Activated CD4-positive, alpha-beta T cell treated with anti-CD3 and anti-CD28 coated beads, Interleukin-2, Interleukin-4, amounts not matched to agents 100 ng/mL and 50 ng/mL, durations not matched to agents 16 hours and 8 hours (primary cell): ENCODE data around the gene COL6A2.
"Not testable (repeated sequence)": the region's sequence is repeated elsewhere in the genome, so short reads cannot be mapped to it uniquely, and the experiment has no call there.

ENCODE experiments used
- DNase-seq: peaks from one replicate; pipeline ENCODE4 v3.0.0-alpha.2; 2020; ENCODE audit warnings: low spot score

COL6A2 gene

GRCh38 chr21:46061063-46061462 lies 36.8 kb upstream of the COL6A2 start:
- no peak for DNase-seq

- no peak for DNase-seq
Measured at GRCh38 chr21:46061518-46061917, 36.4 kb upstream of the COL6A2 start.

- no peak for DNase-seq
Measured at GRCh38 chr21:46061950-46062349, 36.0 kb upstream of the COL6A2 start.

GRCh38 chr21:46062471-46063211 lies 35.3 kb upstream of the COL6A2 start:
- no peak for DNase-seq

- no peak for DNase-seq
Measured at GRCh38 chr21:46063227-46063626, 34.7 kb upstream of the COL6A2 start.

- DNase-seq, result no peak
Measured at GRCh38 chr21:46063734-46064680, 33.9 kb upstream of the COL6A2 start.

- no peak for DNase-seq
Measured at GRCh38 chr21:46064870-46065214, 33.1 kb upstream of the COL6A2 start.

- DNase-seq, result no peak
Measured at GRCh38 chr21:46065215-46065913, 32.5 kb upstream of the COL6A2 start.

GRCh38 chr21:46065914-46066551 lies 31.9 kb upstream of the COL6A2 start:
- DNase-seq, result no peak

- DNase-seq, result no peak
Measured at GRCh38 chr21:46066591-46067331, 31.2 kb upstream of the COL6A2 start.

GRCh38 chr21:46067505-46068201 lies 30.3 kb upstream of the COL6A2 start:
- no peak for DNase-seq

GRCh38 chr21:46068516-46069079 lies 29.3 kb upstream of the COL6A2 start:
- no peak for DNase-seq

GRCh38 chr21:46069166-46069565 lies 28.7 kb upstream of the COL6A2 start:
- DNase-seq, result no peak

- no peak for DNase-seq
Measured at GRCh38 chr21:46069719-46070279, 28.1 kb upstream of the COL6A2 start.

- DNase-seq, result no peak
Measured at GRCh38 chr21:46071082-46071481, 26.8 kb upstream of the COL6A2 start.

- DNase-seq, result not testable (repeated sequence)
Measured at GRCh38 chr21:46076724-46077123, 21.2 kb upstream of the COL6A2 start.

GRCh38 chr21:46077674-46078101 lies 20.2 kb upstream of the COL6A2 start:
- no peak for DNase-seq

GRCh38 chr21:46078322-46078977 lies 19.5 kb upstream of the COL6A2 start:
- DNase-seq, result no peak

GRCh38 chr21:46078978-46079351 lies 18.9 kb upstream of the COL6A2 start:
- no peak for DNase-seq
